ENCODE data around the gene C1orf146. TPM values are rescaled to one million over a fixed set of nuclear protein-coding genes. Genes with fewer than 3 reads are reported as not detected.

The C1orf146 gene, protein sequence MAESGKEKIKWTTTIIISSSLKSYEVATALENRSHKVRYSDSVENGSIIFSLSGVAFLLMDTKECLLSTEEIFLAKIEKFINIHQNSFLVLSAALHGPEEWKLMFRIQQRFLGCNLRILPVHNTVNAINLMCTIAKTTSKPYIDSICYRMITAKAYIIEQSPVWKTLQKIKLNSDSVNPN
- total RNA-seq: not detected in 2 replicates

DNA sequence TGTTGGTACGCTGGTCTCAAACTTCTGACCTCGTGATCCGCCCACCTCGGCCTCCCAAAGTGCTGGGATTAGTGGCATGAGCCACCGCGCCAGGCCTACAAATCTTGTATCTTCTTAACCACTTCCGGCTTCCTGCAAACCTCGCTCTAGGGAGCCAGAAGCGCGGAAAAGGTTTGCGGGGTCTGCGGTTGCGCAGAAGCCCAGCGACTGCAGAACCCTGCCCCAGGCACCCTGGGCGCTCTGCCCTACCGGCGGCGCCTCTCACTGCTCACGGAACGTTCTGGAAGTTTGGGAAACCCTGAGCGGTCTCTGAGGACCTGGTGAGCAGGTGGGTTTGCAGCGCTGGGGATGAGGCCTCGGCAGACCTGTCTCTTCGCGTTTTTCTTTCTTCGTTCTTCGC is at the start of gene C1orf146:
Gene C1orf146, plus strand, starts transcription at position 195 of the 400 bp plus-strand sequence. CDS start 13,506 bp downstream, outside the sequence.
- peak within 1 kb of the TSS; percentile 25 for H3K4me3 ChIP-seq (ENCODE audit: low read depth, low read length)
- TF ChIP-seq, protein P1, sequence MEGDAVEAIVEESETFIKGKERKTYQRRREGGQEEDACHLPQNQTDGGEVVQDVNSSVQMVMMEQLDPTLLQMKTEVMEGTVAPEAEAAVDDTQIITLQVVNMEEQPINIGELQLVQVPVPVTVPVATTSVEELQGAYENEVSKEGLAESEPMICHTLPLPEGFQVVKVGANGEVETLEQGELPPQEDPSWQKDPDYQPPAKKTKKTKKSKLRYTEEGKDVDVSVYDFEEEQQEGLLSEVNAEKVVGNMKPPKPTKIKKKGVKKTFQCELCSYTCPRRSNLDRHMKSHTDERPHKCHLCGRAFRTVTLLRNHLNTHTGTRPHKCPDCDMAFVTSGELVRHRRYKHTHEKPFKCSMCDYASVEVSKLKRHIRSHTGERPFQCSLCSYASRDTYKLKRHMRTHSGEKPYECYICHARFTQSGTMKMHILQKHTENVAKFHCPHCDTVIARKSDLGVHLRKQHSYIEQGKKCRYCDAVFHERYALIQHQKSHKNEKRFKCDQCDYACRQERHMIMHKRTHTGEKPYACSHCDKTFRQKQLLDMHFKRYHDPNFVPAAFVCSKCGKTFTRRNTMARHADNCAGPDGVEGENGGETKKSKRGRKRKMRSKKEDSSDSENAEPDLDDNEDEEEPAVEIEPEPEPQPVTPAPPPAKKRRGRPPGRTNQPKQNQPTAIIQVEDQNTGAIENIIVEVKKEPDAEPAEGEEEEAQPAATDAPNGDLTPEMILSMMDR (IDR thresholded peaks at IDR 0.05; ENCODE audit: insufficient read depth, low read depth, low read length): no peak
- DNase-seq (ENCODE audit: low read depth): no peak

DNA sequence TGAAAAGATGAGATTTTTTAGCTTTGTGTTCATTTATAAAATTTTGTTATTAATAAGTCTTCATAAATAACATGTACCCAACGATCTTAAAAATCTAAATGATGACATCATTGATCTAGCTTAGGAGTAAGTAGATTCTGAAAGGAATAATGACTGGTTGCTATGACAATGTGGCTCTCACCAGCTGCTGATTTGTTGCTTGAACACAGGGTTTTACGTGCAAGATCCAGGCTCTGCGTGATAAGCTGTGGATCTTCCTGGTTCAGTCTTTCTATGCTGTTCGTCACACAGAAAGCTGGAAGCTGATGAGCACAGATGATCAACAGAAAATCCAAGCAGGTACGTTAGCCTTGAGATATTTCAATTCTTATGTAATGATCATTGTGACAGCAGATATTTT is 49.1 kb upstream of the C1orf146 start:
- TF ChIP-seq, protein P1 (IDR thresholded peaks at IDR 0.05; ENCODE audit: insufficient read depth, low read depth, low read length): no peak
- DNase-seq (ENCODE audit: low read depth): peak; percentile 4
- no peak overlapping the region for H3K4me3 ChIP-seq (ENCODE audit: low read depth, low read length)

DNA sequence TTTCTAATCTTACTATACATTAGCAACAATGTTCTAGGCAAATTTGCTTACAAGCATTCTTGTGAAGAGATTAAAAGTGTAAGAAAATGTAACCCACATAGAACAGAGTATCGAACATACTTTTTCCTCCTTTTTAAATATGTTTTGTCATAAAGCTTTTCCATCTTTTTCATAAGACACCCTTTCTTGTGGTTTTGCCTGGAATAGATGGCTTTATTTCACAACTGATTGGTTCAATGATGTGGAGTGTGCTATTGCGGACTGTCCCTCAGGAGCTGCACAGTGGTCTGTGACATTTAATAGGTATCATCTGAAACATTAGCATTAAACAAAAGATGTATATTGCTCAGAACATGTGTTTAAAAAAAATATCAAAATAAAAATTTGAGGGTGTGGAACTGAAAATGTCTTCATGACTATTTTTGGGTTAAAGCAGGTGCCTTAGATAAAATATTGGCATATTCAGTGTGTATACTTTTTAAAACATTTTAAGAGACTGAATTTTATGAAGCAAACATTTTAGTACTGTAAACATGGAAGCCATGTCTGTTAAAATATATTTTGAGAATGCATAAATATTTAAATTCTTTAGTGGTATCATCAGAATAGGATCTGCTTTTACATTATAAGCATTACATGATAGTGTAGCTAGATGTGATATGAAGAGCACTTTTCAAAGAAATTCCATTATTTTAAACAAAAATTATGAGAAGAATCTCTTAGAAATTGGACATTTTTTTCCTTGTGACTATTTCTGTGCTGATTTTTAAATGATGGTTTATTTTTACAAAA is 48.3 kb upstream of the C1orf146 start:
- H3K4me3 ChIP-seq (ENCODE audit: low read depth, low read length): no peak overlapping the region
- TF ChIP-seq, protein P1 (IDR thresholded peaks at IDR 0.05; ENCODE audit: insufficient read depth, low read depth, low read length): no peak
- DNase-seq (ENCODE audit: low read depth): no peak

DNA sequence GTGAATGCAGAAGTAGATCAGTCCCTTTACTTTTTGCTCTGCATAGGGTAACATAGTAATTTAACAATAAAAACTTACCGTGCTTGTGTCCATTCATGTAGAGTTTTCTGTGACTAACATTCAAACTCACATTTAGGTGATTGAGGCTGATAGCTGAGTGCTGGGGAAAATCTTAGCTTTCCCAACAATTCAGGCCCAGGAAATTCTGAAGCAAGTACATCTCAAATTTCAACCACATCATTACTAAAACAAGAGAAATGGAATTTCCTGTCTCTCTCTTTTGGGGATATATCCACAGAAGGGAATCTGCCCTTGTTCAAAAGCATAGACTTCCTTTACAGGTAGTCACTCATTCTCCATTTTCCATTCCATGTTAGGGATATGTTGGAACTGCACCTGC is 33.1 kb upstream of the C1orf146 start:
- DNase-seq (ENCODE audit: low read depth): peak; percentile 53
- TF ChIP-seq, protein P1 (IDR thresholded peaks at IDR 0.05; ENCODE audit: insufficient read depth, low read depth, low read length): no peak
- no peak overlapping the region for H3K4me3 ChIP-seq (ENCODE audit: low read depth, low read length)

DNA sequence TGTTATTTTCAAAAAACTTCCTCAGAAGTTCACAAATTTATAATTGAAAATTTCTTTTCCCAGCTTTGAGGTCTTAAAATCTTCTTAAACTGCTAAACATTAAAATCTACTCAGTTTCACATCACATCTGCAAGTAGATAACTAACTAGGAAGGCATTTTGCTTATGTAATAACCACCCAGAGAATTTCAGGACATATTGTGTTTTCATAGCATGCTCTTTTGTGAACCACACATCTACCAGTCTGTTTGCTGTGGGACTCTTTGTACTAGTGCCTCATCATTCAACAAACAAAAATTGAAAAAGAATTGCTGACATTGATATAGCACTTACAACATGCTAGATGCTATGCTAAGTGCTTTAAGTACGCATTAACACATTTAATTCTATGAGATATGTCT is 31.6 kb upstream of the C1orf146 start:
- TF ChIP-seq, protein P1 (IDR thresholded peaks at IDR 0.05; ENCODE audit: insufficient read depth, low read depth, low read length): no peak
- no peak overlapping the region for H3K4me3 ChIP-seq (ENCODE audit: low read depth, low read length)
- DNase-seq (ENCODE audit: low read depth): peak; percentile 31

DNA sequence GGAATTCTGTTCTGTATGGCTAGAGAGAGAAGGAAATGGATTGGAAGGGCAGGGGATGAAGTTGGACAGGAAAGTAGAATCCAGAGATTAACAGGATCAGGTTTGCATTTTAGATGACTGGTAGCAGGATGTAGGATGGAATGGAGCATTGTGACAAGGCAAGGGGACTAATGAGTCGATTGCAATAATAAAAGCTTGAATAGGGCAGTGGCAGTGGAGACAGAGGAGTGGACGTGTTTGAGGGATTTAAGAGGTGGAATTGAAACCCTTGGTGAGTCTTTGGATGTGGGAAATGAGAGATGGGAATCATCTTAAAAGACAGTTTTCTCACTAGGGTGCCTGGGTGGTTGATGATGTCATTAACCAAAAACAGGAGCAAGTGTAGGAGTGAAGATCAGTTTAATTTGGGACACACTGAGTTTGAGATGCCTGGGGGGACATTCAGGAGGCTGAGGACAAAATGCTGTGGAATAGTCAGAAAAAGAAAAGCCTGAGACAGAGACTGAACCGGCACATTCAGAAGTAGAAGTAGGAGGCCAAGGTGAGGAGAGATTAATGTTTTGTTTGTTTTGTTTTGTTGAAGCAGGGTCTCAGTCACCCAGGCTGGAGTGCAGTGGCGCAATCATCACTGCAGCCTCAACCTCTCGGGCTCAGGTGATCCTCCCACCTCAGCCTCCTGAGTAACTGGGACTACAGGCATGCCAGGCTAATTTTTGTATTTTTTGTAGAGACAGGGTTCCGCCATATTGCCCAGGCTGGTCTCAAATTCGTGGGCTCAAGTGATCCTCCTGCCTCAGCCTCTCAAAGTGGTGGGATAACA is 29.1 kb upstream of the C1orf146 start:
- TF ChIP-seq, protein P1 (IDR thresholded peaks at IDR 0.05; ENCODE audit: insufficient read depth, low read depth, low read length): no peak
- no peak overlapping the region for H3K4me3 ChIP-seq (ENCODE audit: low read depth, low read length)
- no peak for DNase-seq (ENCODE audit: low read depth)

All from fibroblast of villous mesenchyme (primary cell).